NT2/D1 (cell line): ENCODE data around the gene UTP15.

ENCODE experiments used
- DNase-seq: peaks from one replicate; pipeline ENCODE4 v3.0.0-alpha.2; 2011; ENCODE audit warnings: low read depth, low spot score
- H3K27me3 ChIP-seq: 2 replicates; pipeline ENCODE4 v1.6.0; 2011; ENCODE audit warnings: mild to moderate bottlenecking; ENCODE audit not compliant: insufficient read length, insufficient read depth
- H3K36me3 ChIP-seq: 2 replicates; pipeline ENCODE4 v1.6.1; 2011; ENCODE audit warnings: mild to moderate bottlenecking, low read length, mixed read lengths; ENCODE audit not compliant: insufficient read depth, insufficient read length
- H3K4me1 ChIP-seq: 2 replicates; pipeline ENCODE4 v1.5.1; 2011; ENCODE audit not compliant: insufficient read depth, insufficient read length
- H3K4me3 ChIP-seq: 2 replicates; pipeline ENCODE4 v1.5.1; 2011; ENCODE audit warnings: low read depth; ENCODE audit not compliant: insufficient read length
- H3K9ac ChIP-seq: 2 replicates; pipeline ENCODE4 v1.6.0; 2011; ENCODE audit warnings: low read depth; ENCODE audit not compliant: insufficient read length
- H3K9me3 ChIP-seq: 2 replicates; pipeline ENCODE4 v1.5.1; 2011; ENCODE audit warnings: mild to moderate bottlenecking, low read length; ENCODE audit not compliant: insufficient read depth
- SUZ12 ChIP-seq: IDR thresholded peaks from 2 replicates; pipeline ENCODE4 v1.6.1; 2011; ENCODE audit not compliant: insufficient read length, insufficient read depth; ENCODE audit errors: extremely low read depth
- YY1 ChIP-seq: IDR thresholded peaks from 2 replicates; pipeline ENCODE4 v1.6.1; 2011; ENCODE audit not compliant: insufficient read length, insufficient read depth
- ZNF274 ChIP-seq: IDR thresholded peaks from 2 replicates; pipeline ENCODE4 v1.6.1; 2011; ENCODE audit warnings: mild to moderate bottlenecking, low read depth, low read length

Gene UTP15

DNA sequence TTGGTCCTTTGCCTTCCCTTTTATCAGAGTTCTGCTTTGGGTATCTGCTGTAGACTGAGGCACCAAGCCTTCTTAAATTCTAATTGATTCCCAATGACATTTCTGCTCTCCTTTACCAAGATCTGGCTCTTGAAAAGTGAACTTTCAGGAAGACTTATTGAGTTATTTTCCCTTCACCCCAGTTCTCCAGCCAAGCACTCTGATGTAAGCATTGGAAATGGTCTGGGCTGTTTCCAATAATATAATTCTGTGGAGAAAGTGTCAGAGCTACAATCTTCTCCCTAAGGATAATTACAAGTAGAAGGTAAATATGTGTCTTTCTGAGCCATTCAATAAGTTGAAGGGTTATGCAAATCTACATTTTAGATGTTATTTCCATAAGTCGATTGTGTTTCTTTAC, 36.5 kb upstream of the UTP15 start:
- H3K9ac ChIP-seq, result no peak overlapping the region
- H3K27me3 ChIP-seq, result no peaks in the 10 kb centered on the region
- TF ChIP-seq YY1 (no peak), SUZ12 (no peak), ZNF274 (no peak)
- no peak for DNase-seq
- H3K36me3 ChIP-seq, result no peaks in the 10 kb centered on the region
- no peak overlapping the region for H3K4me3 ChIP-seq
- H3K9me3 ChIP-seq, result no peaks in the 10 kb centered on the region
- H3K4me1 ChIP-seq, result no peaks in the 10 kb centered on the region

- TF ChIP-seq ZNF274 (no peak), SUZ12 (no peak), YY1 (no peak)
- Histone ChIP-seq H3K36me3 (no peaks in the 10 kb centered on the region), H3K9ac (no peak overlapping the region), H3K27me3 (no peaks in the 10 kb centered on the region), H3K4me1 (no peaks in the 10 kb centered on the region), H3K9me3 (no peaks in the 10 kb centered on the region), H3K4me3 (no peak overlapping the region)
- no peak for DNase-seq
Measured at GRCh38 chr5:73531356-73531755, 34.2 kb upstream of the UTP15 start.

- no peak for TF ChIP-seq SUZ12
- no peak for TF ChIP-seq YY1
- no peak for TF ChIP-seq ZNF274
- Histone ChIP-seq H3K9ac (no peak overlapping the region), H3K4me1 (no peaks in the 10 kb centered on the region), H3K4me3 (no peak overlapping the region), H3K27me3 (no peaks in the 10 kb centered on the region), H3K9me3 (no peaks in the 10 kb centered on the region), H3K36me3 (no peaks in the 10 kb centered on the region)
- no peak for DNase-seq
Measured at GRCh38 chr5:73532195-73532594, 33.3 kb upstream of the UTP15 start.

DNA sequence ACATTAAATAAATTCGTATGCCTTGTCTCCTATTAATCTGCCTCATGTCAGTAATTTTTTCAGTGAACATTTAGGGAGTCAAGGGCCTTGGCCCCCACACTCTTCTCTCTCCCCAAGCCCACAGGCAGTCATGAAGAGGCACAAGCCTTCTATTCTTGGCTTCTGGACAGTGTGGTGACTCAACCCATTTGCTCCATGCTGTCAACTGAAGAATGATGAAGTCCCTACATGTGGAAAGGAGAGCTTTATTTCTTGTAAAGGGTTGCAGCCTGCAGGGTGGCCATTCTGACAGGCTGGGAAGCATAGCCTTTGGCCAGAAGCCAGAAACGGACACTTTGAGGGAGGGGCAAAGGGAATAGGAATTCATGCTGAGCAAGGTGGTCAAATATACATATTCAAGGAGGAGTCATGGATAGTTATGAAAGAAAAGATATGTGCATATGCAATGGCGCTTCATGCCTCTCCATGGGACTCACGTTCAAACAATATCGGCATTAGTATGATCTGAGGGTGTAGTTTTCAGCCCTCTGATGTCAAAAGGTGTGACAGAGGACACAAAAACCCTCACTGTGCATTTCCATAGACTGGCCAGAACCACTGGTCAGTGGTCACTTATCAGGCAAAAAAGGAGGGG, 31.4 kb upstream of the UTP15 start:
- DNase-seq, result no peak
- Histone ChIP-seq H3K27me3 (no peaks in the 10 kb centered on the region), H3K36me3 (no peaks in the 10 kb centered on the region), H3K9ac (no peak overlapping the region), H3K4me1 (no peaks in the 10 kb centered on the region), H3K4me3 (no peak overlapping the region), H3K9me3 (no peaks in the 10 kb centered on the region)
- no peak for TF ChIP-seq YY1
- no peak for TF ChIP-seq ZNF274
- TF ChIP-seq SUZ12, result no peak

- DNase-seq, result no peak
- Histone ChIP-seq H3K27me3 (no peaks in the 10 kb centered on the region), H3K4me1 (no peaks in the 10 kb centered on the region), H3K36me3 (no peaks in the 10 kb centered on the region), H3K4me3 (no peak overlapping the region), H3K9me3 (no peaks in the 10 kb centered on the region), H3K9ac (no peak overlapping the region)
- TF ChIP-seq ZNF274 (no peak), SUZ12 (no peak), YY1 (no peak)
Measured at GRCh38 chr5:73534971-73535370, 30.6 kb upstream of the UTP15 start.

GRCh38 chr5:73539730-73540129, 25.8 kb upstream of the UTP15 start:
- TF ChIP-seq YY1 (no peak), ZNF274 (no peak), SUZ12 (no peak)
- Histone ChIP-seq H3K27me3 (no peaks in the 10 kb centered on the region), H3K4me1 (no peaks in the 10 kb centered on the region), H3K4me3 (no peak overlapping the region), H3K9ac (no peak overlapping the region), H3K9me3 (no peaks in the 10 kb centered on the region), H3K36me3 (no peaks in the 10 kb centered on the region)
- no peak for DNase-seq

DNA sequence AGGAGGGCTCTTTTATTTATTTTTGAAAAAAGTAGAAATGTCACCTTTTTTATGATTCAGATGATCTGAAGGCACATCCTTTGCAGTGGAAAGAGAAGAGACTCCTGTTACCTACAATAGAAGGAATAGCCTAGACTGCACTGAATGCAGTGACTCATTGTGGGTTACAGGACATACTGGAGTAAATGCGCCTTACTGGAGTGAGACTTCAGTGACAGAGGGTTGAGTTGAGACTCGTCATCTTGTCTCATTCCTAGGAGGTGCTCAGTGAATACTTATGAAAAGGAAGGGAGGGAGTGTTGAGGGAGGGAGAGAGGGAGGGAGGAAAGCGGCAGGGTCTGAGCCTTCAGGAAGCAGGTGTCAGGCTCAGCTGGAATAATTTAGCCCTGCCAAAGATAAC, 25.4 kb upstream of the UTP15 start:
- TF ChIP-seq ZNF274, result no peak
- no peak for TF ChIP-seq SUZ12
- TF ChIP-seq YY1, result no peak
- Histone ChIP-seq H3K4me1 (no peaks in the 10 kb centered on the region), H3K9me3 (no peaks in the 10 kb centered on the region), H3K4me3 (no peak overlapping the region), H3K27me3 (no peaks in the 10 kb centered on the region), H3K36me3 (no peaks in the 10 kb centered on the region), H3K9ac (no peak overlapping the region)
- no peak for DNase-seq

- H3K4me3 ChIP-seq, result no peak overlapping the region
- H3K4me1 ChIP-seq, result no peaks in the 10 kb centered on the region
- no peak for DNase-seq
- TF ChIP-seq ZNF274, result no peak
- no peak for TF ChIP-seq SUZ12
- no peak for TF ChIP-seq YY1
- H3K9ac ChIP-seq, result no peak overlapping the region
- no peaks in the 10 kb centered on the region for H3K36me3 ChIP-seq
- no peaks in the 10 kb centered on the region for H3K27me3 ChIP-seq
- no peaks in the 10 kb centered on the region for H3K9me3 ChIP-seq
Measured at GRCh38 chr5:73542020-73542419, 23.5 kb upstream of the UTP15 start.
